ENCODE measurements around the gene BTBD9. TPM values are rescaled to one million over a fixed set of nuclear protein-coding genes. Genes with fewer than 3 reads are reported as not detected.

The BTBD9 gene
- total RNA-seq, 2 donors from 2014 or later, result 30.1 to 45.8 TPM

DNA sequence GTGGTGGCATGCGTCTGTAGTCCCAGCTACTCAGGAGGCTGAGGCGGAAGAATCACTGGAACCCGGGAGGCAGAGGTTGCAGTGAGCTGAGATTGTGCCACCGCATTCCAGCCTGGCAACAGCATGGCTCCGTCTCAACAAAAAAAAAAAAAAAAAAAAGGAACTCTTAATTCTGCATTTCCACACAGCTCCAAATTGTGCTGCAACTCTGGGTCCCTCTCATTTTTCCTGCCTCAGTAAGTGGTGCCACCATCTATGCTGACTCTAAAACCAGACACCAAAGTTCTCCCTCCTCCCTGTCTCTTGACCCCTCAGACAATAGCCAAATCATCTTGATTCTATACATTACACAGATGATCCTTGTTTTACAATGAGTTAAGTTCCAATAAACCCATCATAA, 133.9 kb downstream of the BTBD9 start:
- H3K9me3 ChIP-seq, result no peaks in the 10 kb centered on the region
- DNase-seq (ENCODE audit: low spot score), result no peak
- H3K27me3 ChIP-seq (replicated peaks; ENCODE audit: insufficient read depth), result no peaks in the 10 kb centered on the region
- no peak for TF ChIP-seq CTCF (IDR thresholded peaks at IDR 0.05)
- ATAC-seq (ENCODE audit: insufficient number of reproducible peaks, low FRiP score, low read depth), result no peak
- no peaks in the 10 kb centered on the region for H3K36me3 ChIP-seq
- no peak overlapping the region for H3K27ac ChIP-seq
- H3K4me3 ChIP-seq, result no peak overlapping the region
- peaks cover 25 to 45% of the 10 kb centered on the region in 2 donors for H3K4me1 ChIP-seq (ENCODE audit: control insufficient read depth in 1 of 2, low read depth in 2 of 2)

DNA sequence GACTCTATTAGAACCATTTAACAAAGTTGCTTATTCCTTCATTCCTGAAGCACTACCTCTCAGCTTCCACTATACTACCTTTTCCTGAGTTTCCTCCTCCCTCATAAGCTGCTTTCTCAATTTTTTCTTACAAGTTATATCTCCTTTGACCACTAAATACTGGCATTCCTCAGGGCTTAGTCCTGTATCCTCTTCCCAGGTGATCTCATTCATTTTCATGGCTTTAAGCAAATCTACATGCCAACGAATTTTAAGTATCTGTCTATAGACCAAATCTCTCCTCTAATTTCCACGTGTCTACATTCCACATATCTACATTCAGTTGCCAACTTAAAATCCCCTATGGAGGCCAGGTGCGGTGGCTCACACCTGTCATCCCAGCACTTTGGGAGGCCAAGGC, 134.7 kb downstream of the BTBD9 start:
- Histone ChIP-seq H3K4me1 (ENCODE audit: control insufficient read depth in 1 of 2, low read depth in 2 of 2) (peaks cover 23 to 41% of the 10 kb centered on the region in 2 donors), H3K27me3 (replicated peaks; ENCODE audit: insufficient read depth) (no peaks in the 10 kb centered on the region), H3K9me3 (no peaks in the 10 kb centered on the region), H3K4me3 (no peak overlapping the region), H3K36me3 (no peaks in the 10 kb centered on the region), H3K27ac (no peak overlapping the region)
- ATAC-seq (ENCODE audit: insufficient number of reproducible peaks, low FRiP score, low read depth), result no peak
- no peak for TF ChIP-seq CTCF (IDR thresholded peaks at IDR 0.05)
- DNase-seq (ENCODE audit: low spot score), result no peak

DNA sequence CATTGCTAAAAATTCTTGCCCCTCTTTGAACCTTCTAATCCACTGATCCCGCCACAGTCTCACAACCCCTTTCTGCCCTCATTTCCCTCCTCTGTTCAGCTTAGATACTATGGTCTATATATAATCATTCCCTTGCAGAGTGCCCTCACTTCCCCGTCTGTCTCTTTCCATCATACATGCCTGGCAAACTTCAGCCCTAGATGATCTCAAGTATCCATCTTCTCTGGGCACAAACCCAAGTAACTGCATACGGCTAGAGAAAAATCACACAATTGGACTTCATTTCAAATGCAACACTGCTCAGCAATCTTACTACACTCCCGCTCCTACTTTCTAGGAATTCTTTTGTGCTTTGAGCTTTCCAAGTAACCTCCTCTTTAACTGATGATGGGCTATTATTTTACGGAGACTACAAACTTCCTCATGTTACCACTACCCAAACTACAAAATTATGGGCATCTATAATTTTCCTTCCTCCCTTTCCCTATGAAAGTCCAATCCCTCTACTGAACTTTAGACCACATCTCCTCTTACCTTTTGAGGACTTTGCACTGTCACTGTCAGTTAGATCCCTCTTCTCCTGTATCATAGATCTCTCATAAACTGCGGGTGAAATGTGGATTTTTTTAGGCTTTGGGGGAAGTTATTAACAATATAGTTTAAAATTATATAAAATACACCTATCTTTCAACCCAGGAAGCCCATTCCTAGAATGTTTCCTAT, 135.6 kb downstream of the BTBD9 start:
- Histone ChIP-seq H3K4me1 (ENCODE audit: control insufficient read depth in 1 of 2, low read depth in 2 of 2) (peaks cover 14 to 33% of the 10 kb centered on the region in 2 donors), H3K9me3 (no peaks in the 10 kb centered on the region), H3K36me3 (no peaks in the 10 kb centered on the region), H3K27ac (no peak overlapping the region), H3K27me3 (replicated peaks; ENCODE audit: insufficient read depth) (no peaks in the 10 kb centered on the region), H3K4me3 (no peak overlapping the region)
- ATAC-seq (ENCODE audit: insufficient number of reproducible peaks, low FRiP score, low read depth), result no peak
- TF ChIP-seq CTCF (IDR thresholded peaks at IDR 0.05), result no peak
- no peak for DNase-seq (ENCODE audit: low spot score)

GRCh38 chr6:38503032-38503773, 136.5 kb downstream of the BTBD9 start:
- no peak overlapping the region for H3K4me3 ChIP-seq
- H3K27me3 ChIP-seq (replicated peaks; ENCODE audit: insufficient read depth), result no peaks in the 10 kb centered on the region
- no peaks in the 10 kb centered on the region for H3K36me3 ChIP-seq
- peaks cover 5 to 23% of the 10 kb centered on the region in 2 donors for H3K4me1 ChIP-seq (ENCODE audit: control insufficient read depth in 1 of 2, low read depth in 2 of 2)
- H3K27ac ChIP-seq, result no peak overlapping the region
- ATAC-seq (ENCODE audit: insufficient number of reproducible peaks, low FRiP score, low read depth) (no peak), DNase-seq (ENCODE audit: low spot score) (no peak)
- H3K9me3 ChIP-seq, result no peaks in the 10 kb centered on the region
- no peak for TF ChIP-seq CTCF (IDR thresholded peaks at IDR 0.05)

DNA sequence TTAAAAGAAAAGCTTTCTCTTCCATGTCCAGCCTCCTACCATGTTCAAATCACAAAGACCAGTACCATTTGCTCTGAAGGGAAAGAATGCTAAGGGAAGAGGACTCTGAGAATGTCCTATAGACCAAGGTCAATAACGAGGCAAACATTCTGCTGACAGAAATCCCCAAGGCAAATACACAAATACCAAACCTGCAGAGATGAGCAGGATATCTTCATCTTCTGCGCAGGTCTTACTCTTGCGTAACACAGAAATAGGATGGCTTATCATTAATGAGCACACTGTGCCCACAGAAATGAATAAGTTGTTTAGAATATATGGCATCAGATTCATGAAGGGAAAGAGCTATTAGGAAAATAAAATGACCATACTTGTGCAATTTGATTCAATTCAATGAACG, 137.3 kb downstream of the BTBD9 start:
- Histone ChIP-seq H3K27ac (no peak overlapping the region), H3K4me3 (no peak overlapping the region), H3K36me3 (no peaks in the 10 kb centered on the region), H3K9me3 (no peaks in the 10 kb centered on the region), H3K4me1 (ENCODE audit: control insufficient read depth in 1 of 2, low read depth in 2 of 2) (peaks cover 0 to 16% of the 10 kb centered on the region in 2 donors), H3K27me3 (replicated peaks; ENCODE audit: insufficient read depth) (no peaks in the 10 kb centered on the region)
- ATAC-seq (ENCODE audit: insufficient number of reproducible peaks, low FRiP score, low read depth) (no peak), DNase-seq (ENCODE audit: low spot score) (no peak)
- TF ChIP-seq CTCF (IDR thresholded peaks at IDR 0.05), result no peak

All from thoracic aorta (tissue), 2 donors.